HEK293 (cell line): ENCODE measurements around the gene CSNK2A1.
A peak's percentile ranks its signal among the peaks of the same experiment; 100 is the strongest.
"Not testable (repeated sequence)": the region's sequence is repeated elsewhere in the genome, so short reads cannot be mapped to it uniquely, and the experiment has no call there.

Experiments used
- CTCF ChIA-PET: fragments of 350-600 bp; formaldehyde crosslinking; extraction: SDS; loops from one replicate; lab custom pipeline; 2021; ENCODE audit warnings: antibody characterized with exemption; lab: Yijun Ruan, JAX
- POLR2A ChIA-PET: fragments of 300-600 bp; formaldehyde crosslinking; extraction: SDS; loops from one replicate; lab custom pipeline; 2020; ENCODE audit warnings: antibody characterized with exemption, inconsistent platforms; lab: Yijun Ruan, JAX
- H3K27ac ChIP-seq: fragments of 200-500 bp; sonication (Bioruptor generic); 2 replicates; pipeline ENCODE4 v1.5.1; 2014; ENCODE audit warnings: low read depth, low read length, control low read depth, inconsistent platforms; ENCODE audit errors: extremely low read depth
- H3K36me3 ChIP-seq, 2 experiments: fragments of 200-500 bp in 1 of 2; sonication (Bioruptor generic) in 1 of 2; 1 replicate in 1 of 2; 2 replicates in 1 of 2; pipeline ENCODE4 v1.5.1; 2014 to 2017; ENCODE audit warnings: inconsistent platforms in 2 of 2, low read length in 2 of 2; ENCODE audit not compliant: control insufficient read depth in 2 of 2, insufficient read depth in 1 of 2
- H3K4me1 ChIP-seq: fragments of 200-500 bp; sonication (Bioruptor generic); 2 replicates; pipeline ENCODE4 v1.5.1; 2014; ENCODE audit warnings: mild to moderate bottlenecking, low read length, inconsistent platforms; ENCODE audit not compliant: control insufficient read depth, insufficient read depth
- H3K4me3 ChIP-seq: 2 replicates; pipeline ENCODE4 v1.5.1; 2011; ENCODE audit warnings: low read depth, mild to moderate bottlenecking, control low read depth, low read length, moderate library complexity
- H3K9me3 ChIP-seq: fragments of 200-500 bp; sonication (Bioruptor generic); 2 replicates; pipeline ENCODE4 v1.5.1; 2014; ENCODE audit warnings: low read depth, low read length, inconsistent platforms; ENCODE audit not compliant: control insufficient read depth, insufficient read depth
- KLF10 ChIP-seq: fragments of 450-650 bp; IDR thresholded peaks from 2 replicates; pipeline ENCODE4 v1.5.1; 2018; ENCODE audit warnings: missing biosample characterization, mild to moderate bottlenecking, missing genetic modification characterization
- SCRT1 ChIP-seq: fragments of 450-650 bp; formaldehyde crosslinking; IDR thresholded peaks from 2 replicates; pipeline ENCODE4 v1.5.1; 2016; ENCODE audit warnings: missing biosample characterization, missing genetic modification characterization, borderline replicate concordance
- SCRT2 ChIP-seq: fragments of 450-650 bp; formaldehyde crosslinking; IDR thresholded peaks from 2 replicates; pipeline ENCODE4 v1.5.1; 2016; ENCODE audit warnings: missing biosample characterization, missing genetic modification characterization
- ZBTB17 ChIP-seq: fragments of 450-650 bp; formaldehyde crosslinking; IDR thresholded peaks from 2 replicates; pipeline ENCODE4 v1.5.1; 2016; ENCODE audit warnings: missing biosample characterization, missing genetic modification characterization
- ZNF146 ChIP-seq: fragments of 450-650 bp; formaldehyde crosslinking; IDR thresholded peaks from 2 replicates; pipeline ENCODE4 v1.5.1; 2016; ENCODE audit warnings: missing biosample characterization, missing genetic modification characterization
- ZNF157 ChIP-seq: fragments of 450-650 bp; formaldehyde crosslinking; IDR thresholded peaks from 2 replicates; pipeline ENCODE4 v1.5.1; 2016; ENCODE audit warnings: missing biosample characterization, missing genetic modification characterization
- ZNF292 ChIP-seq: fragments of 450-650 bp; formaldehyde crosslinking; IDR thresholded peaks from 2 replicates; pipeline ENCODE4 v1.5.1; 2016; ENCODE audit warnings: low read depth, missing biosample characterization, missing genetic modification characterization, borderline replicate concordance
- ZNF366 ChIP-seq: fragments of 450-650 bp; formaldehyde crosslinking; conservative IDR thresholded peaks from 2 replicates; pipeline ENCODE4 v1.5.1; 2016; ENCODE audit warnings: missing biosample characterization, missing genetic modification characterization
- ZNF629 ChIP-seq: fragments of 450-650 bp; formaldehyde crosslinking; IDR thresholded peaks from 2 replicates; pipeline ENCODE4 v1.5.1; 2017; ENCODE audit warnings: missing biosample characterization, missing genetic modification characterization
- ZNF654 ChIP-seq: fragments of 450-650 bp; formaldehyde crosslinking; IDR thresholded peaks from 2 replicates; pipeline ENCODE4 v1.5.1; 2016; ENCODE audit warnings: low read depth, missing biosample characterization, missing genetic modification characterization
- ZNF658 ChIP-seq: fragments of 450-650 bp; formaldehyde crosslinking; IDR thresholded peaks from 2 replicates; pipeline ENCODE4; 2016; ENCODE audit warnings: missing biosample characterization, missing genetic modification characterization
- ZSCAN30 ChIP-seq: fragments of 450-650 bp; IDR thresholded peaks from 2 replicates; pipeline ENCODE4 v1.5.1; 2018; ENCODE audit warnings: missing biosample characterization, mild to moderate bottlenecking, missing genetic modification characterization, moderate library complexity
- TF ChIP-seq, protein P1 (sequence below): fragments of 450-650 bp; formaldehyde crosslinking; IDR thresholded peaks from 2 replicates; pipeline ENCODE4 v1.5.1; 2017; ENCODE audit warnings: missing biosample characterization, missing genetic modification characterization
- TF ChIP-seq, protein P2 (sequence below): fragments of 450-650 bp; formaldehyde crosslinking; IDR thresholded peaks from 2 replicates; pipeline ENCODE4 v1.5.1; 2016; ENCODE audit warnings: missing biosample characterization, missing genetic modification characterization
- TF ChIP-seq, protein P3 (sequence below): fragments of 450-650 bp; formaldehyde crosslinking; IDR thresholded peaks from 2 replicates; pipeline ENCODE4 v1.5.1; 2016; ENCODE audit warnings: missing biosample characterization, missing genetic modification characterization
- TF ChIP-seq, protein P4 (sequence below): fragments of 450-650 bp; formaldehyde crosslinking; IDR thresholded peaks from 2 replicates; pipeline ENCODE4 v1.5.1; 2016; ENCODE audit warnings: missing biosample characterization, missing genetic modification characterization, low read depth

The CSNK2A1 gene

DNA sequence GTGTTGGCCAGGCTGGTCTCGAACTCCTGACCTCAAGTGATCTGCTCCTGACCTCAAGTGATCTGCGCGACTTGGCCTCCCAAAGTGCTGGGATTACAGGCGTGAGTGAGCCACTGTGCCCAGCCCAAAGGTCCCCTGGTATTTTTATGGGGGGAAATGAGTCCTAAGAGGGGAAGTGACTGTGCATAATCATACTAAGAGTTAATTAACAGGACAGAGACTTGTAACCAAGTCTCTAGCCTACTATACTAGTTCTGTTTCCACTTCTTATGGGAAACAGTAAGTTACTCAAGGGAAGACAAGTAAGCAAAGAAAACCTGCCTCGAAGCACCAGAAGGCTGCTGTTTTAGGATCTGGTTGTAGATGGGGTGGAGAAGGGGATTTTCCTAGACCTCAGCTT lies 38.6 kb upstream of the CSNK2A1 start:
- no peak overlapping the region for H3K27ac ChIP-seq
- ChIA-PET CTCF (interaction anchor here (0.6 to 1.7 kb wide), 3 partner anchors 21 to 73 kb away, joined by 3 to 6 read pairs (median 4); no protein-coding TSS in a partner anchor), POLR2A (no interaction called here)
- no peaks in the 10 kb centered on the region for H3K9me3 ChIP-seq
- H3K4me3 ChIP-seq, result no peak overlapping the region
- TF ChIP-seq ZNF654 (tag by site-specific recombination) (no peak), KLF10 (tag by site-specific recombination) (no peak), ZNF658 (no peak), ZNF366 (no peak), ZNF292 (tag by site-specific recombination) (no peak), ZNF629 (no peak)
- TF ChIP-seq, protein P1, sequence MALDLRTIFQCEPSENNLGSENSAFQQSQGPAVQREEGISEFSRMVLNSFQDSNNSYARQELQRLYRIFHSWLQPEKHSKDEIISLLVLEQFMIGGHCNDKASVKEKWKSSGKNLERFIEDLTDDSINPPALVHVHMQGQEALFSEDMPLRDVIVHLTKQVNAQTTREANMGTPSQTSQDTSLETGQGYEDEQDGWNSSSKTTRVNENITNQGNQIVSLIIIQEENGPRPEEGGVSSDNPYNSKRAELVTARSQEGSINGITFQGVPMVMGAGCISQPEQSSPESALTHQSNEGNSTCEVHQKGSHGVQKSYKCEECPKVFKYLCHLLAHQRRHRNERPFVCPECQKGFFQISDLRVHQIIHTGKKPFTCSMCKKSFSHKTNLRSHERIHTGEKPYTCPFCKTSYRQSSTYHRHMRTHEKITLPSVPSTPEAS, result no peak
- TF ChIP-seq, protein P2, sequence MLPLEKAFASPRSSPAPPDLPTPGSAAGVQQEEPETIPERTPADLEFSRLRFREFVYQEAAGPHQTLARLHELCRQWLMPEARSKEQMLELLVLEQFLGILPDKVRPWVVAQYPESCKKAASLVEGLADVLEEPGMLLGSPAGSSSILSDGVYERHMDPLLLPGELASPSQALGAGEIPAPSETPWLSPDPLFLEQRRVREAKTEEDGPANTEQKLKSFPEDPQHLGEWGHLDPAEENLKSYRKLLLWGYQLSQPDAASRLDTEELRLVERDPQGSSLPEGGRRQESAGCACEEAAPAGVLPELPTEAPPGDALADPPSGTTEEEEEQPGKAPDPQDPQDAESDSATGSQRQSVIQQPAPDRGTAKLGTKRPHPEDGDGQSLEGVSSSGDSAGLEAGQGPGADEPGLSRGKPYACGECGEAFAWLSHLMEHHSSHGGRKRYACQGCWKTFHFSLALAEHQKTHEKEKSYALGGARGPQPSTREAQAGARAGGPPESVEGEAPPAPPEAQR (tag by site-specific recombination), result no peak
- no peaks in the 10 kb centered on the region for H3K36me3 ChIP-seq
- no peaks in the 10 kb centered on the region for H3K4me1 ChIP-seq

- H3K36me3 ChIP-seq, POLR2A ChIA-PET, H3K27ac ChIP-seq, H3K9me3 ChIP-seq, H3K4me1 ChIP-seq: not testable (repeated sequence)
- CTCF ChIA-PET, result interaction anchor here (0.6 kb wide), 1 partner anchor 178 kb away, joined by 3 read pairs; no protein-coding TSS in a partner anchor
- TF ChIP-seq, protein P3, sequence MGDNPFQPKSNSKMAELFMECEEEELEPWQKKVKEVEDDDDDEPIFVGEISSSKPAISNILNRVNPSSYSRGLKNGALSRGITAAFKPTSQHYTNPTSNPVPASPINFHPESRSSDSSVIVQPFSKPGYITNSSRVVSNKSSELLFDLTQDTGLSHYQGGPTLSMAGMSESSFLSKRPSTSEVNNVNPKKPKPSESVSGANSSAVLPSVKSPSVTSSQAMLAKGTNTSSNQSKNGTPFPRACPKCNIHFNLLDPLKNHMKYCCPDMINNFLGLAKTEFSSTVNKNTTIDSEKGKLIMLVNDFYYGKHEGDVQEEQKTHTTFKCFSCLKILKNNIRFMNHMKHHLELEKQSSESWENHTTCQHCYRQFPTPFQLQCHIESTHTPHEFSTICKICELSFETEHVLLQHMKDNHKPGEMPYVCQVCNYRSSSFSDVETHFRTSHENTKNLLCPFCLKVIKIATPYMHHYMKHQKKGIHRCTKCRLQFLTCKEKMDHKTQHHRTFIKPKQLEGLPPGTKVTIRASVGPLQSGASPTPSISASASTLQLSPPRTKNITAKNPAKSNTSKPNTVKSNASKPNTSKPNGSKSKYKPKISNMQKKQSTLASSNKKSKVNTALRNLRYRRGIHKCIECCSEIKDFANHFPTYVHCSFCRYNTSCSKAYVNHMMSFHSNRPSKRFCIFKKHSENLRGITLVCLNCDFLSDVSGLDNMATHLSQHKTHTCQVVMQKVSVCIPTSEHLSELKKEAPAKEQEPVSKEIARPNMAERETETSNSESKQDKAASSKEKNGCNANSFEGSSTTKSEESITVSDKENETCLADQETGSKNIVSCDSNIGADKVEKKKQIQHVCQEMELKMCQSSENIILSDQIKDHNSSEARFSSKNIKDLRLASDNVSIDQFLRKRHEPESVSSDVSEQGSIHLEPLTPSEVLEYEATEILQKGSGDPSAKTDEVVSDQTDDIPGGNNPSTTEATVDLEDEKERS (tag by site-specific recombination), result peak; percentile 37; the same call in 1 of the 2 replicates
- peak; percentile 97 for TF ChIP-seq ZNF146
- peak; percentile 88; the same call in 1 of the 2 replicates for TF ChIP-seq SCRT1
- TF ChIP-seq SCRT2, result peak; percentile 87
- TF ChIP-seq, all 188 proteins: peak for 4; not testable (repeated sequence) for 184
- not testable (repeated sequence) for H3K4me3 ChIP-seq
Measured at GRCh38 chr20:578940-579690, 35.5 kb upstream of the CSNK2A1 start.

DNA sequence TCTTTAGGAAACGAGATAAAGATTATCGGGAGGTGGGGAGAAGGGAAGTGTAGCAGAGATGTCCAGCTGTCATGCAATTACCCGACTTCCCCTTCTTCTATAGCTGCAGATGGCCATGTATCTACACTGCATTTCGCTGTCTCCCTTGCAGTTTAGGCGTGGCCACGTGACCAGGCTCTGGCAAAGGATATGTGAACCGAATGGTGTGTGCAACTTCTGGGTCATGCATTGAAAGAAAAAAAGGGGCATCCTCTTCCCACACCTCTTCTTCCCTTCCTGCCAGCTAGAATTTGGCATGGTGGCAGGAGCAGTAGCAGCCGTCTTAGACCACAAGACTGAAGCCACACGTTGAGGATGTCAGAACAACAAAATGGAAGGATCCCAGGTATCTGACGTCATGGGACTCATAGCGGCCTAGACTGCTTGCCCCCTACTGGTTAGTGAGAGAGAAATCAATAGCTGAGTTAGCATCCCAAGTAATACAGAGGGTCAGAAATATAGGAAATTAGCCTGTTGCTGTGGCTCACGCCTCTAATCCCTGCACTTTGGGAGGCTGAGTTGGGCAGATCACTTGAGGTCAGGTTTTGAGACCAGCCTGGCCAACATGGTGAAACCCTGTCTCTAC lies 33.7 kb upstream of the CSNK2A1 start:
- no peaks in the 10 kb centered on the region for H3K9me3 ChIP-seq
- POLR2A ChIA-PET, result interaction anchor here (0.7 kb wide), 1 partner anchor 30 kb away, joined by 3 read pairs; no protein-coding TSS in a partner anchor
- CTCF ChIA-PET, result interaction anchor here (0.6 to 4.2 kb wide), 7 partner anchors 9 to 177 kb away, joined by 3 to 21 read pairs (median 4); partner anchors contain the start of gene CSNK2A1
- no peak for TF ChIP-seq ZNF157
- TF ChIP-seq ZNF629, result peak; percentile 45; the same call in 1 of the 2 replicates
- TF ChIP-seq, protein P4, sequence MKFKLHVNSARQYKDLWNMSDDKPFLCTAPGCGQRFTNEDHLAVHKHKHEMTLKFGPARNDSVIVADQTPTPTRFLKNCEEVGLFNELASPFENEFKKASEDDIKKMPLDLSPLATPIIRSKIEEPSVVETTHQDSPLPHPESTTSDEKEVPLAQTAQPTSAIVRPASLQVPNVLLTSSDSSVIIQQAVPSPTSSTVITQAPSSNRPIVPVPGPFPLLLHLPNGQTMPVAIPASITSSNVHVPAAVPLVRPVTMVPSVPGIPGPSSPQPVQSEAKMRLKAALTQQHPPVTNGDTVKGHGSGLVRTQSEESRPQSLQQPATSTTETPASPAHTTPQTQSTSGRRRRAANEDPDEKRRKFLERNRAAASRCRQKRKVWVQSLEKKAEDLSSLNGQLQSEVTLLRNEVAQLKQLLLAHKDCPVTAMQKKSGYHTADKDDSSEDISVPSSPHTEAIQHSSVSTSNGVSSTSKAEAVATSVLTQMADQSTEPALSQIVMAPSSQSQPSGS, result peak; percentile 67
- no peak for TF ChIP-seq ZSCAN30 (tag by site-specific recombination)
- TF ChIP-seq ZBTB17, result peak; percentile 43; the same call in 1 of the 2 replicates
- H3K36me3 ChIP-seq, result no peaks in the 10 kb centered on the region
- no peak overlapping the region for H3K27ac ChIP-seq
- no peaks in the 10 kb centered on the region for H3K4me1 ChIP-seq
- no peak overlapping the region for H3K4me3 ChIP-seq
